ENCODE results near the gene EYS.

The EYS gene

DNA sequence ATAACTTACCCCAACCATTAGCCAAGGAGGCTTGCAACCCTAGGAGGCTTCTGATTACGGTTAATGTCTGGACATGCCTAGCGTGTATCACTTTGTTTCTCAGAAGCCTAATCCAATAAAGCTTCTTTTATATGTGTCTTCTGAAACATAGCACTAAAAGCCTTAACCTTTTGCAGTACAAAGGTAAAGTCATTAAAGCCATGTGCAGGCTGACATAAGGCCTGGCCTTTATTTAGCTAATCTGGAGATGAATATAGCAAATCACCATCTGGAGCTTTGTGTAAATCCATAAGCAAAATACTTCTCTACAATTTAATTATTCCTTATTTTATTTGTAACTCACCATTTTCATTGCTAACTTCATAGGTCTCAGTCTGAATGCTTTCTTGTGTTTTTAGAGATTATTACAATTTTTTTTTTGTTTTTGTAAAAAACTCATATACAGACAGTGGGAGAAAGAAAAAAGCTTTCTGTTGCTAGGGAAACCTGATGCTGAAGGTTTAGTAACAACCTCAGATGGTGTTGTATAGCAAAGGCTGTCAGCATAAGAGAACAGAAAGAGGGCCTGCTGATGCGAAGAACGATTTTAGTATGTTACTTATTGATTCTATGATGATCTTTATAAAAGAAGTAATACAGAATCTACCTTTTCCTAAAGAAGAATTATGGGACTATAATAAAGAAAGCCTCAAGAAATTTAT lies at the start of gene EYS:
EYS (minus strand) TSS at position 101 of the 701 bp plus-strand sequence. CDS start 211,816 bp downstream, outside the sequence.
- no peak for DNase-seq (ENCODE audit: low spot score)

DNA sequence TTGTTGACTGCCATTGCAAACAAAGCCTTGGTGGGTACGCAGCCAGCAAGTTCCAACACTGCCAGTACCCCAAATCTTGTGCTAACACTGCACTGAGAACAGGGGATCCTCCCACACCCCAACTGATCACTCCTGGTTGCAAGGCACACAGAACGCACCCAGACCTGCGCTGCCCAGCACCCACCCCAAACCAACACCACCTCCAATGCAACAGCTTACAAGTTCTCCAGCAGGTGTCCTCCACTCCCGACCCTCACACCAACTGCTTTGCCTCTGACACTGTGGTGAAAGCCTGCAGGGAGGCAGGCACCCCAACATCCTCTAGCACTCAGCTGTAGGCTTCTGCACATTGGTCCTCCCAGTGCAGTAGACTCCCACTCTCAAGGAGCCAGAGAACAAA lies 39.3 kb upstream of the EYS start:
- DNase-seq (ENCODE audit: low spot score), result no peak

DNA sequence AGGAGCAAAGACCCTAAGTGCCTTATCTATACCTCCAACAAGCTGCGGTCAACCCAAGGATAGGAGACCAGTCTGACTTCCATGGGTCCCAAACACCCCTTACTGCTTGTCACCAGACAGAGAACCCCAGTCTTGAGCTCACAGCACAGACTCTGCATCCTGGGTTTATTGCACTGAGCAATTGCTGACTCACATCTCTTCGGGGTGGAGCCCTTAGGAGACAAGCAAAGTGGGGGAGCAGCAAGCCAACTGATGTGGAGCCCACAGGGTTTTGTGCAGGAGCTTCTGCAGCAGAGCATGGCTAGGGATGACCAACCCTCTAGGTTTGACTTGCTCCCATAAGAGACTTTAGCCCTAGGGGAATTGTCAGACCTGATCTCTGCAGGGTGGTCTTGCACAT lies 38.6 kb upstream of the EYS start:
- no peak for DNase-seq (ENCODE audit: low spot score)

DNA sequence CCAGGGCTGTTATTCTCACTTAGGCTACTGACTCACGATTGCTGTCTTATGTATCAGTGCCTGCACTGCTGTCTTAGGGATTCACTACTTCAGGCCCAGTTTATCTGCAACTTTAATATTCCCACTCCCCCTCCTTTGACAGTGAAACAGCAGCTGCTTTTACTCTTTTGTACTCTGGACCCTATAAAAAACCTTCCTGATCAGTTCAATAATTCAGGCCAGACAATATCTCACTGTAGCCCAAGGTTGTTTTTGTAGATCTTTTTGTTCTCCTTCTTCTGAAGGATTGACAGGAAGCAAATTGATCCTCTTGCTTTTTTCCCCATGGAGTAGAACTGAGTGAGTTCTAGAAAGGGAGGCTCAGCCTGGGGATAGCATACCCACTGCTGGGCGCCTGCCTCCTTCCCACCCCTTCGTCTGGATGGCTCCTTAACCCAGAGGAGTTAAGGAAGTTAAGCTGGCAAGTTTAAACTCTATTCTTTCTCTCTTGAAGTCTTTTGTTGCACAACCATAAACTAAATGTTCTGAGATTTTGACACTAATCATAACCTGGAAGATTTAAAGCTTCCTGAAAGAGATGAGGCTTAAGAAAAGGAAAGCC lies 22.0 kb upstream of the EYS start:
- DNase-seq (ENCODE audit: low spot score), result no peak

DNA sequence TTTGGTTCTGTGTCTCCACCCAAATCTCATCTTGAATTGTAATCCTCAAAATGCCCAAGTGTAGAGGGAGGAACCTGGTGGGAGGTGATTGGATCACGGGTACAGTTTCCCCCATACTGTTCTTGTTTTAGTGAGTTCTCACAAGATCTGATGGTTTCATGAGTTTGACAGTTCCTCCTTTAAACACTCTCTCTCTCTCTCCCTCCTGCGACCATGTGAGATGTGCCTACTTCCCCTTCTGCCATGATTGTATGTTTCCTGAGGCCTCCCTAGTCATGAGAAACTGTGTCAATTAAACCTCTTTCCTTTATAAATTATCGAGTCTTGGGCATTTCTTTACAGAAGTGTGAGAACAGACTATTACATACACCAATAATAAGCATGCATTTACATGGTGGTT lies 12.1 kb upstream of the EYS start:
- DNase-seq (ENCODE audit: low spot score), result no peak

DNA sequence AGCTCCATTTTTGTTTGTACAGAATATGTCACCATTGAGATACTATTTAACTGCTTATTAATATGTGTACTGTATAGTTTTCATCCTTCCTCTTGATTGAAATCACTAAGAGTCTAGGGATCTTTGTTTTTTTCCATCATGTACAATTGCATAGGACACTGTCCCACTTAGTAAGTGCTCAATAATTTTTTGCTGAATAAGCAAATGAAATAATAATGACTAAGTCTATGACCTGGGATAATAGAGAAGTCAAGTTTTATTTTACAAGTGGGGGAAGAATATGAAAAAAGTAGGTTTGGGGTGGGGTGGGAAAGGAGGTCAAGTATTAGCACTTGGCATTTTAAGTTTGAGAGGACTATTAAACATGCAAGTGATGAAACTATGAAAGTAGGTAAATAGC lies 4.5 kb upstream of the EYS start:
- no peak for DNase-seq (ENCODE audit: low spot score)

DNA sequence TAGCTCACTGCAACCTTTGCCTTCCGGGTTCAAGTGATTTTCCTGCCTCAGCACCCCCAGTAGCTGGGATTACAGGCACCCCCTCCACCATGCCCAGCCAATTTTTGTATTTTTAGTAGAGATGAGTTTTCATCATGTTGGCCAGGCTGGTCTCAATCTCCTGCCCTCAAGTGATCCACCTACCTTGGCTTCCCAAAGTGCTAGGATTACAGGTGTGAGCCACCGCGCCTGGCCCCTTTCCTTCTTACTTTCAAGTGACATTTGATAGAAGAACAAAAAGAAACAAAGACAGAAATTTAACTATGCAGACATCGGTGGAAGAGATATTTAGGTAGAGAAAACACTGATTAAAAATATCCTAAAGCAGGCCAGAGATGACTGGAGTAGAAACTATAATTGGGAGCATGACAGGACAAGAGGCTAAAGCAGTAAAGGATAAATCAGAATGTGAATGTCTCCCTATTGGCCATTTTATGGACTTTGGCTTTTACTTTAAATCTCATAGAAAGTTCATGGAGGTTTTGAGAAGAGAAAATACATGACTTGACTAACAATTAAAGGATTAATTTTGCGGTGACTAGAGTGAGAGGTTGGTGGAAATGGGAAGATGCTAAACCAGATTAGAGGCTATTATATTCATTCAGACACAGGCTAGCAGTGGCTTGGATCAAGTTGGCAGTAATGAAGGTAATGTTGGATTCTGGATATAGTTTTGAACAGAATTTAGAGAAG lies 2.2 kb upstream of the EYS start:
- DNase-seq (ENCODE audit: low spot score), result no peak

DNA sequence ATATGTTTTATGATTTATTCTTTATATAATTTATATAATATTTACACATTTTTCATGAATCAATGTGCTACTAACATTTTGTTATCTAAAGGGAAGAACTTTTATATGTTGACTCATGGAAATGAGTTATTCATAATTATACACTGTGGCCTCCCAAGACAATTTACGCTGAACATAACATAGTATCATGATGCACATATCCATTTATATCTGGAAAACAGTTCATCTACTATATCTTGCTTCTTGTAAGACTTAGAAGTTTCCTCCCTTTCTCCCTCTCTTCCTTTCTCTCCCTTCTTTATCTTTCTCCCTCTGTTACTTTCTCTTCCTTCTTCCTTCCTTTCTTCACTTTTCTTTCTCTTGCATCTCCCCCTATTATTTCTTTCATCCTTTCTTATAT lies 1.1 kb upstream of the EYS start:
- no peak for DNase-seq (ENCODE audit: low spot score)

DNA sequence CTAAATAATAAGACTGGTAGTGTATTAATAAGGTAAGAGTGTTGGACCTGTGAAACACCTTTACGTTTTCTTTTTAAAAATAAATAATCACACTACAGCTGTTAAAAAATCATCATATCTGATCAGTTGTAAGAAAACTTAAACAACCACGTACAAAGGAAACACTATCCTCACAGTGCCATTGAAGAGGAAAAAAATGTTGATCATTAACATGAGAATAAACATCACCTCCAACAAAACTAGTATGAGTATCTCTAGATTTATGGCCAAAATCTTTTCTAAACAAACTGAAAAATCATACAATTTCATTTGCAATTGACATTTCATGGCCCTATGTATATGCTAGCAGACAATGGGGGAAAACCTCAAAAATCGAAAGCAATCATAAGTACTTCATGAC lies 590 bp downstream of the EYS start:
- no peak for DNase-seq (ENCODE audit: low spot score)

DNA sequence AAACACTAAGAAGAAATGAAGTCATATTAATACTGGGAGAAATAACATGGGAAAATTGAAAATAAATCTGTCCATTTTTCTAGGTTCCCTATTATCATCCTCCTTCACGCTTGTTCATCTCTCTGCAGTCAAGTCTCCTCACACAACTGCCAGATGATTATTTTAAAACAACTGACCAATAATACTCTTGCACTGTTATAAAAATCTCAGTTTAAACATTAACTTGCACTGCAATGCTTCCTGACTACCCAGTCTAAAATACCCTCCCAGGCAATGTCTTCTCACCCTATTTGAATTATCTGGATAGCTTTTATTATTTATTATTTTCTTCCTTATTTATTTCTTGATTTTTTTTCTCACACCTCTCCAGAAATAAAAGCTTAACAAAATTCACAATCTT lies 5.7 kb downstream of the EYS start:
- DNase-seq (ENCODE audit: low spot score), result no peak

DNA sequence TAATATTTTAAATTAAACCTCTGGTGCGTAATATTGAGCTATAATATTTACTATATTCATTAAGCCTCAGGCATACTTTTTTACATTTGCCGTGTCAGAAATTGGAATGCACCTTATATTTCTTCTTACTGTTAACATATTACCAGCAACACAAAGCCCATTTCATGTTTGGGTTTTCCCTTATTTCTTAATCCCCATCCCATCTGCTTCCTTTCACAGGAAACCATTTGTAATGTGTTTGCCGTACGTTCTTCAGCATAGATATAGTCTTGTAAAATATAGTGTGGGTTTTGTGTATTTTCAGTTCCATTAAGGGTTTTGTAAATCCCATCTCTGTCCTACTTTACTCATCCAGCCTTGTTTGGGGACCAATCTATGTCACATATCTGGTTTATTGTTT lies 6.5 kb downstream of the EYS start:
- DNase-seq (ENCODE audit: low spot score), result no peak

DNA sequence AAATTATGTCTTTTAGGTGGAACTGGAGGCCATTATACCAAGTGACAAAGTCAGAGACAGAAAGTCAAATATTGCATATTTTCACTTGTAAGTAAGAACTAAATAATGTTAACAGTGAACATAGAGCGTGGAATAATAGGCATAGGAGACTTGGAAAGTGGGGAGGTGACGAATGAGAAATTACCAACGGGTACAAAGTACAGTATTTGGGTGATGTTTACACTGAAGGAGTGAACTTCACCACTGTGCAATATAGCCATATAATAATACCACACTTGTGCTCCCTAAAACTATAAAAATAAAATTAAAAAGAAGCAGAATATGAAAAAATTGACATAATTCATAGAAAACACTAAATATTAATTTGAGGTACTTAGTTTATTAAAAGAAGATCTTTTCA lies 14.9 kb downstream of the EYS start:
- DNase-seq (ENCODE audit: low spot score), result no peak

DNA sequence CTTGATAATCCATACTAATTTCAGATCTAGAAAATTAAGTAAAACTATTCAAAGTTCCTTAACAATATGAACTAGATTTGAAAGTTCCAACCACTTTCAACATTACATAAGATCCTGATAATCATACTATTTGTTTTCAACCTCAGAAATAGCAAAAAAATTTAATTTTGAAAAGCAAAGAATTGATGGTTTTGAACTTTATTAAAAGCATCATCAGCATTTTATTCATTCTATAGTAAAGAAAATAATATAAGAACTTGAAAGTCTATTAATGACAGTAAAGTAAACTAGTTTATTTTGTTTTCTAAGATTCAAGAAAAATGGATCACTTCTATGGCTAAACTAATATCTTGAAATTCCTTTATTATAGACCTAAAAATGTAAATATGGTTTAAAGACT lies 26.8 kb downstream of the EYS start:
- no peak for DNase-seq (ENCODE audit: low spot score)

DNA sequence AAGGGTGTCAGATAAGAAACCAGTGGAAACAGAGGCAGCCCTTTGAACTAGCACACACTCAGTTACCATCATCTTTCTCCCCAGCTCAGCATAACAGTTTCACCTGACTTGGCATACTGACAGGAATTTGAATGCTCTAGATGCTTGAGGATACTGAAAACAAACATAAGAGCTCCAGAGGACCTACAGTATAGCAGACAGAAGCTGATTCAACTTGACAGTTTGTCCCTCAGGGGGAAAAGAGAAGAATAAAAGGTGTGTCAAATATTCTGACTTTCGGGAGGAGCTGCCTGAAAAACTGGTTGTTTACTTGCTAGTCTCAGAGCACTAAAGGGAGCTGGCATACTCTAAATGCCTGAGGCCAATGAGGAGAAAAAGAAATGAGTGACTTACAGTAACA lies 35.1 kb downstream of the EYS start:
- no peak for DNase-seq (ENCODE audit: low spot score)

DNA sequence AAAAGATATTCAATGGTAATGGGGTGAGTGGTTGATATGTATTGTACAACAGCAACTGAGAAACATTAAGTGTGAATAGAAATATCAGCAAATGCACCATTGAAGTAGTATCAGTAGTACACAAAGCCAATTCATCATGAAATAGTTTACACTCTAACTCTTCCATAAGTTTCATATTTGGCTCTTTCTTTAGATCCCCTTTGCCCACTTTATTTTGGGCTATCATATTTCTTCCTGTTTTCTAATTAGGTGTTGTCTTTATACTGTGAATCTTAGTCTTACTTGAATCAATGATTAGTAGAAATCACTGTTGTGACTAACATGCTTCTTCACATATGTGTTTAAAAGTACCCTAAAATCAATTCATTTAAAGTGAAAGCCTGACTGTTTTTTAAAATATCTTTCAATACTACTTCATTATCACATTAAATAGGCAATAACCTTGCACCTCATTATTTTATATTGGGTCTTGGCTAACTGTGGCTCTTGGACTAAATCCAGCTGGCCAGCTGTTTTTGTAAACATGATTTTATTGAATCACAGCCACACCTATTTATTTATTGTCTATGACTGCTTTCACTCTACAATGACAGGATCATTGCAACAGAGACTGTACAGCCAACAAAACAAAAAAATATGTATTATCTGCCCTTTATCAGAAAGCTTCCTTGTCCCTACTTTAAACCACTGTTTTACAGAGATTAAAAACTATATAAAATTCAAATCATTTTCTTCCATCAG lies 38.9 kb downstream of the EYS start:
- no peak for DNase-seq (ENCODE audit: low spot score)

DNA sequence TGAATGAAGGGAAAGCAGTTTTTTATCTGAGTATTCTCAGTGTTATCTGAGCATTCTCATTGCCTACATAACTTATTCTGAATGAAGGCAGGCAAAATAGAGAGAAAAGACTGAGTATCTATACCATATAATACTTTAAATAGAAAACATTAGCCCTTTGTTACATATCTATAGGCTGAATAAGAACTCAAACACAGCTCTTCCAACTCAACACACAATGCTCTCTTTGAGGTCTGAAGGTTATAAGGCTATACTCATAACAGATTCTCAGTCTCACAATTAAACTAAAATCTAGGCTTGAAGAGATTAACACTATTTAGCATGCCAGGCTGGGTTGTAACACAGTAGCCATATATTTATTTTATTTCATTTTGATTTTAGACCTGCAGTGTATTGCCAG lies 56.9 kb downstream of the EYS start:
- no peak for DNase-seq (ENCODE audit: low spot score)

DNA sequence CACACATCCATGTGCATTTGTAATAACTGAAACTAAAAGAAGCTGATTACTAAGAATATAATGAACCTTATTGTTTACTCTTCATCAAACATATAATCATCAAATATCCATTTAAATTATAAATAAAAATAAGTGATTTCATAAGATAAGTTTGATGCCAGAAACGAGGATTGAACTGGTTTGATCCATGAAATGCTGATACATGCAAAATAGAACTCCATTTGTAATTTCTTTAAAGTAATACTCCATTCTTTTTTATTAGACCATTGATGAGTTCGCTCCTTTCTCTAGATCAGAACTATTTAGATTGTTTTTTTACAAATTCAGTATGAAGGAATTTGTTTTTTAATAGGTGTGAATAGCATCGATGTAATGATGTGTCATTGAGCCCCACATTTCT lies 57.6 kb downstream of the EYS start:
- DNase-seq (ENCODE audit: low spot score), result no peak

DNA sequence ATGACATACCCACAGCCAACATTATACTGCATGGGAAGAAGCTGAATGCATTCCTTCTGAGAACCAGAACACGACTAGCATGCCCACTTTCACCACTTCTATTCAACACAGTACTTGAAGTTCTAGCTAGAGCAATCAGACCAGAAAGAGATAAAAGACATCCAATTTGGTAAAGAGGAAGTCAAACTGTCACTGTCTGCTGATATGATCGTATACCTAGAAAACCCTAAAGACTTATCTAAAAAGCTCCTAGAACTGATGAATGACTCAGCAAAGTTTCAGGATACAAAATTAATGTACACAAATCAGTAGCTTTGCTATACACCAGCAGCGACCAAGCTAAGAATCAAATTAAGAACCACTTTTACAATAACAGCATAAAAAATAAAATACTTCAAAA lies 60.5 kb downstream of the EYS start:
- DNase-seq (ENCODE audit: low spot score), result no peak

DNA sequence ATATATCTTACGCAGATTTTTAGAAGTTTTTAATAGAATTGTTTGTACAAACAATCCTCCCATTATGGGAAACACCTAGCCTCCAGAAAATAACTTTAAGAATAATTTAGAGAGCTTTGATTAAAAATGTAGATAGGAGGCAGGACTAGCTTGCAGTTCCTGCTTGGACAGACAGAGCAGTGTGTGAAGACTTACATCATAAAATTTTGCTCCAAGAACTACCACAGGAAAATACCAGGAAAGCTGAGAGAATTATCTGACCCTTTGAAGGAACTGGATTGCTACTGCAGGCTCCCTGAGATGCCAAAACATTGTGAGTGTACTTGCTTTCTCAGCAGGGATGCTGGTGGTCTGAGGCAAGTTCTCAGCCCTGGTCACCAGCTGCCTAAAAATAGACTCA lies 64.2 kb downstream of the EYS start:
- DNase-seq (ENCODE audit: low spot score), result no peak

DNA sequence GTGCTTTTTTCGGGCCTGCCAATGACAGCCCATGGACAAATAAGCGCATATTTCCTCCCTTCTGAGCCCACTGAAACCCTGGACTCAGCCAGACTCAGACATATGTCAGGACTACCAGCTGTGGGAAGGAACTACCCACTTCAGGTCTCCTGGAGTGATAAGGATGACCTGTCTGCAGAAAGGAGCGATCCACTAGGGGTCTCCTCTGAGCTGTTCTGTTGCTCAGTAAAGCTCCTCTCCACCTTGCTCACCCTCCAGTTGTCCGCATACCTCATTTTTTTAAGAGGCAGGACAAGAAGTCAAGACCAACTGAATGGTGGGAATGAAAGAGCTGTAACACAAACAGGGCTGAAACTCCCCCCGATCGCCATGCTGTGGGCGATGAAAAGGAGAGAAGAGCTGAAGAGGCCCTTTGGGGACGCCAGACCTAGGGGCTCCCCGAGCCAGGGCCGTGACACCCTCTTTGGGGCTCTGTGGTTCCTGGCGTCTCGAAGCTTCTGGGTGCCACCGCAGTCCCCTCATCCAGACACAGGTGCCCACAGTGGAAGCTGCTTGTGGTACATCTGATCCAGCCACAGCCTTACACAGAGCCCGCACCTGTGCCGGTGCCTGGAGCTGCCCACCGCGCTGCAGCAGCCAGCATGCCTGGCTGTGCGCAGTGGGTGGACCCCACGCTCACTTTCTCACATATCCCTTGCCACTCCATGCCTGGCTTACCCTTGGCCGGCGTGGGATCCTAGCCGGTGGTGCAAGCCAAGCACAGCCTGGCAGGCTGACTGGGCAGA lies 68.8 kb downstream of the EYS start:
- DNase-seq (ENCODE audit: low spot score), result no peak

DNA sequence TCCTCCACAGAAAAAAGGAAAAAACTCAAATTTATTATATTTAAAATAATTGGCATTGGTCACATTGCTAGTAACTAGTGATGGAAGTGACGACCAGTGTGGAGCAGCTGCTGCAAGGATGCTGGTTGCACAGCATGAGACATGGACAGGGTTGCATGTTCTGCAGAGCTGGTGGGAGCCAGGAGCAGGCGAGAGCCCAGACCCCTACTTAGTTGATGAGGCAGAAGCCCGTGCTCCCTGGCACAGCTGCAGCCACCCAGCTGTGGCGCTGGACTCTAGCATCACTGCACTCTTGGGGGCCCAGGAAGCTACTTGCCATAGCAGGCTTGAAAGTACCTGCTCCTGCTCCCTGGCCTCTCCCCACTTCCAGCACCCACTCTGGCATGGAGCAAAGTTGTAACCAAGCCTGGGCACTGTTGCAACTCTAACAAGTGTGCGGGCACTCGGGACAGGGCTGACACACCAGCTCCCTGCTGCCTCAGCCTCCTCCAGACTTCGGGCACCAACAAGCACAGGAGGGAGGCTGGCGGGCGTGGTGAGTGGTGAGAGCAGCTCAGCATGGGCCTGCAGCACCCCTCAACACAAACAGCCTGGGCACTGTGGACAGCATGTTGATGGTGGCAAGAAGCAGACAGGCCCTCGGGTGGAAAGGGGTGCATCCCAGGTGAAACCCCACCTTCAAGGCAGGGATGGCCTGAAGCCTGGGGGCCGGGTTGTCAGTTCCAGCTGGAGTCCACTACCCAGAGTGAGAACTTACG lies 69.6 kb downstream of the EYS start:
- no peak for DNase-seq (ENCODE audit: low spot score)
